ENCODE data around the gene SLC2A13.

Gene SLC2A13

GRCh38 chr12:39966721-39967120 is 139.2 kb downstream of the SLC2A13 start:
- TF ChIP-seq CTCF (IDR thresholded peaks at IDR 0.05; ENCODE audit: low read depth, low read length) = no peak
- no peak for DNase-seq (ENCODE audit: low read depth)
- no peak overlapping the region for H3K4me3 ChIP-seq (ENCODE audit: low read depth, low read length)

- H3K4me3 ChIP-seq (ENCODE audit: low read depth, low read length) = no peak overlapping the region
- TF ChIP-seq POLR2A (IDR thresholded peaks at IDR 0.05; ENCODE audit: extremely low read depth, insufficient read length) = no peak
- no peak for TF ChIP-seq MYC (IDR thresholded peaks at IDR 0.05; ENCODE audit: low read depth, low read length)
- no peak for TF ChIP-seq MAX (IDR thresholded peaks at IDR 0.05; ENCODE audit: low read depth, low read length)
- TF ChIP-seq CTCF (IDR thresholded peaks at IDR 0.05; ENCODE audit: low read depth, low read length) = no peak
- no peak for DNase-seq (ENCODE audit: low read depth)
Observed at GRCh38 chr12:39966256-39966655, 139.6 kb downstream of the SLC2A13 start.

- DNase-seq (ENCODE audit: low read depth) = no peak
- TF ChIP-seq CTCF (IDR thresholded peaks at IDR 0.05; ENCODE audit: low read depth, low read length) = no peak
- no peak overlapping the region for H3K4me3 ChIP-seq (ENCODE audit: low read depth, low read length)
Observed at GRCh38 chr12:39959467-39959866, 146.4 kb downstream of the SLC2A13 start.

- DNase-seq (ENCODE audit: low read depth) = no peak
Observed at GRCh38 chr12:39959031-39959430, 146.8 kb downstream of the SLC2A13 start.

GRCh38 chr12:39958377-39958776 is 147.5 kb downstream of the SLC2A13 start:
- DNase-seq (ENCODE audit: low read depth) = peak; percentile 7
- TF ChIP-seq POLR2A (IDR thresholded peaks at IDR 0.05; ENCODE audit: extremely low read depth, insufficient read length) (no peak), MAX (IDR thresholded peaks at IDR 0.05; ENCODE audit: low read depth, low read length) (no peak), MYC (IDR thresholded peaks at IDR 0.05; ENCODE audit: low read depth, low read length) (no peak), CTCF (IDR thresholded peaks at IDR 0.05; ENCODE audit: low read depth, low read length) (peak; percentile 20)
- H3K4me3 ChIP-seq (ENCODE audit: low read depth, low read length) = no peak overlapping the region

More at GRCh38 chr12:39959031-39959430, 146.8 kb downstream of the SLC2A13 start:
- H3K4me3 ChIP-seq (ENCODE audit: low read depth, low read length) = no peak overlapping the region
- TF ChIP-seq MAX (IDR thresholded peaks at IDR 0.05; ENCODE audit: low read depth, low read length) (no peak), CTCF (IDR thresholded peaks at IDR 0.05; ENCODE audit: low read depth, low read length) (no peak), POLR2A (IDR thresholded peaks at IDR 0.05; ENCODE audit: extremely low read depth, insufficient read length) (no peak), MYC (IDR thresholded peaks at IDR 0.05; ENCODE audit: low read depth, low read length) (no peak)

GRCh38 chr12:39956725-39957124 is 149.2 kb downstream of the SLC2A13 start:
- TF ChIP-seq CTCF (IDR thresholded peaks at IDR 0.05; ENCODE audit: low read depth, low read length) (no peak), MYC (IDR thresholded peaks at IDR 0.05; ENCODE audit: low read depth, low read length) (no peak), MAX (IDR thresholded peaks at IDR 0.05; ENCODE audit: low read depth, low read length) (no peak), POLR2A (IDR thresholded peaks at IDR 0.05; ENCODE audit: extremely low read depth, insufficient read length) (no peak)
- DNase-seq (ENCODE audit: low read depth) = no peak
- H3K4me3 ChIP-seq (ENCODE audit: low read depth, low read length) = no peak overlapping the region

Data from NB4 (cell line).